HL-60/S4 treated with retinoic acid at 250 ng/mL for 4 days and 3 days (cell line): ENCODE data around the gene ACADVL.

ENCODE experiments used
- in situ Hi-C: fragments of 300-500 bp; cut with MboI; formaldehyde crosslinking; loops from 2 replicates; pipeline ENCODE4 v1.7.0; 2022; ENCODE audit warnings: low sequenced_read_pairs

The ACADVL gene

DNA sequence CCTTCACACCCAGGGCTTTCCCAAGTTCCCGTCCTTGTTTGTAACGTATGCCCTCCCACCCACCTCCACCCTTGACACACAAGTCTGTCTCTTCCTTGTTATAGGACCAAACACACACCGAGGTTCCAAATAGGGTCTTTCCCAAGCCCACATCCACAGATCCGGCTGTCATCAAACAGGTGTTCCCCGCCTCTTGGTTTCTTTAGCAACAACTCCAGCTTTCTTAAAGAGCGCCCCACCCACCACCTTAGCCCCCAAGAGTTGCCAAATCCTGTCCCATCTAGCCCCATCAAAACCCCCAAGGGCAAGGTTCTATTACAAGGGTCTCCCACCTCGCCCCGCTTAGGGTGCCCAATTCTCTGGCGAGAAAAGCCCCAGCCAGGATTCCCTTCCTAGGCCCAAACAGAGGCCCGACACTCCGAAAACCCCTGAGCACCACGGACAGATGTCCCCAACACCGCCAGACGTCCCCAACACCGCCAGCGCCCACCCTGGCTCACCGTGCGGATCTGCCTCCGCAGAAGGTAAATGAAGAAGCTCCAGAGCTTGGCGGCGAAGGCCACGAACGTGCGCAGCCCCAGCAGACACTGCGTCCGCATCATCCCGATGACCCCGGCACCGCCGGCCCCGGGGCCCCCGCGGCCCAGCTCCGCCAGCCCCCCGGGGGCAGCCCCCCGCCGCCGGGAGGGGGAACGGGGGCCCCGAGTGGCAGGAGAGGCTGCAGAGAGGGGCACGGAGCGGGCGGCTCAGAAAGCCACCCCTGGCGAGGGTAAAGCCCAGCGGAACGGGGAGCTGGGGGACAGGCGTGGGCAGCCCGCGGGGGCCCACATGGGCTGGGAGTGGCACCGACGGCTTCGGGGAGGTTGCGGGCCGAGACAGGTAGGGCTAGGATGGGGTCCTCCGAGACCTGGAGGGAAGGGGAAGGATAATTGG is 31.2 kb downstream of the ACADVL start:
- in situ Hi-C loops, result no loop called here

DNA sequence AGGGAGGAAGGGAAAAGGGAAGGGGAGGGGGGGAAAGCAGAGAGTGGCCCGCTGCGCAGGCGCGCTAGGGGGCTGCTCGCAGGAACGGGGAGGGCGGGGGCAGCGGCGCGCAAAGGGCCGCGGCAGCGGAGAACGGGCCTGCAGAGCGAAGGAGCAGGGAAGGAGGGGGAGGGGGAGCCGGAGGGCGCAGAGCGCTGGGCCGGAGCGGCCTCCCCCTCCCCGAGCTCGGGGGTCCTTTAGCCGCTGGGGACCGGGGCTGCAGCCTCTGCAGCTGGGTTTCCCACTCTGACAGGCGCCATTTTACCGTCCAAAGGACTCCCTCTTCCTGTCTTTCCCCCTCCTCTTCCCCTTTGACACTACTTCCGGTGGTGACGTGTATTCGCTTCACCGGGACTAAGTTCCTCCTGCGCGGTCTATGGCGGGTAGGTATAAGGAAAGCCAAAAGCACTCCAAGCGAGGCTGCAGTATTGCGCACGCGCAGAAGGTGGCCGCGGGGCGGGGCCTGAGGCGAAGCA is 32.0 kb downstream of the ACADVL start, which contains the start of gene CTDNEP1:
TSS of gene CTDNEP1 (minus strand) at position 74 of the 515 bp plus-strand sequence. CDS start 438 bp downstream, outside the sequence.
- in situ Hi-C loops, result no loop called here

GRCh38 chr17:7252176-7253043 is 32.7 kb downstream of the ACADVL start, which contains the start of gene ELP5:
Gene ELP5, plus strand, starts transcription at chr17:7252215. Its CDS starts 336 bp downstream, at chr17:7252551.
- in situ Hi-C loops, result no loop called here

- in situ Hi-C loops, result no loop called here
Observed at GRCh38 chr17:7253082-7253481, 33.3 kb downstream of the ACADVL start.

GRCh38 chr17:7254511-7254910 is 34.8 kb downstream of the ACADVL start:
- in situ Hi-C loops, result no loop called here

DNA sequence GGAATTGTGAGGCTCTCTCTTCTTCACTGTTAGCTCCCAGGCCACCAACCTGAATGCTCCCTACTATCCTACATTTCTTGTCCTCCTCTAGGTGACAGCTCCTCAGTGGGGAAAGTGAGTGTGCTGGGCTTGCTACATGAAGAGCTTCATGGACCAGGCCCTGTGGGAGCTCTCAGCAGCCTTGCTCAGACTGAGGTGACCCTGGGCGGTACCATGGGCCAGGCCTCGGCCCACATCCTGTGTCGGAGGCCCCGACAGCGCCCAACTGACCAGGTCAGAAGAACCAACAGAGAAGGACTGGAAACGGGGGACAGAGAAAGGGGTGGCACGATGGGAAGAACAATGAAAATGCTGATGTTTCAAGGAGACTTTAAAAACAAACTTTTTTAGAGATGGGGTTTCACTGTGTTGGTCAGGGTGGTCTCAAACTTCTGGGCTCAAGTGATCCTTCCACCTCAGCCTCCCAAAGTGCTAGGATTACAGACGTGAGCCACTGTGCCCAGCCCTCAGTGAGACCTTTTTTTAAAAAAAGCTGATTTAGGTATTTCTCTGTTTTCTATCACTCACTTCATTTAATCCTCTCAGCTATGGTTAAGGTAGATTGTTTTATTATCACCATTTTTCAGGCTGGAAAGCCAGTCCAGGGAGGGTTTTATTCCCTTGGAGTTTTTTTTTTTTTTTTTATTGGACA is 37.2 kb downstream of the ACADVL start:
- in situ Hi-C loops, result no loop called here

- in situ Hi-C loops, result no loop called here
Observed at GRCh38 chr17:7258731-7259554, 39.2 kb downstream of the ACADVL start.

GRCh38 chr17:7259555-7259889 is 39.8 kb downstream of the ACADVL start:
- in situ Hi-C loops, result no loop called here

DNA sequence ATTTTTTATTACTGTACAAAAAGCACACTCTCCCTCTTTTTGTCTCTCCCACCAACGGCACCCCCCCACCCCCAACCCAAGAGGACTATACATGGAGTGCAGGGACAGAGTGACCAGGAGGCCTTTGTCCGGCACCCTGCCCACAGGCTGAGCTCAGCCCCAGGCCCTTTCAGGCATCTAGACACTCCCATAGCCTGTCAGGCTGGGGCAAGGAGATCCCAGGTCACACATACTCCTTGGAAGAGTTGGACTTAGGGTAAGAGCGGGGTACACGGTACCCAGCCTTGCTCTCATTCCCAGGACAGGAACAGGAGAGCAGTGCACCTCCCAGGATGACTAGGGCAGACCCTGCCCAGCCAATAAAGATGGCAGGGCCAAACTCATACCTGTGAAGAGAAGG is 40.4 kb downstream of the ACADVL start:
- in situ Hi-C loops, result no loop called here

DNA sequence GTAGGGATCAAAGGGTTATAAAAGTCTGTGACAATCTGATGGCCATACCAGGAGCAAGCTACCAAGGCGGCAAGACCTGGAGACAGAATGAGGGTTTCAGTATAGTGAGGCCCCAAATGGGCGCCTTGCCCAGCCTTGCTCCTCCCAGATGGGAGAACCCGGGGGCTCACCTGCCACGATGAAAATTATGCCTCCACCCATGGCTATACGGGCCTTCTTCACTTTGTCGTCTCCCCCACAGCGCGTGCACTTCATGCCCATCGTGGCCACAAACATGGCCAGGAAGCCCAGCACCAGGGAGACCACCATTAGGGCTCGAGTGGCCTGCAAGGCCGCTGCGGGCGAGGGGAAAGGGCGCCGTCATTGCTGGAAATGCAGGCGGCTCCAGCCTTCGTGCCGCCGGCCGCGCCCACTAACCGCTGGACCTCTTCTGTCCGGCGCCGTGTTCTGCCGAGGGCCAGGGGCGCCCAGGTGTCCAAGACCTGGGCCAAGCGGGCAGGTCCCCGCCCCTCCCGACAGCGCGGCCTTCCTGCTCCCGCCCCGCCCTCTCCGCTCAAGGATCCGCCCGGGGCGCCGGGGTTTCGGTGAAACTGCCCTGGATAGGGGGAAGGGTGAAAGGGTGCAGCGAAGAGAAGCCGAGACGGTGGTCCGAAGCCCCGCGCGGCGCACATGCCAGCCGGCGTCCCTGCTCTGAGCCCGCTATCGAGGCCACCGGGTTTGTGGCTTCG is 41.1 kb downstream of the ACADVL start:
- in situ Hi-C loops, result no loop called here

DNA sequence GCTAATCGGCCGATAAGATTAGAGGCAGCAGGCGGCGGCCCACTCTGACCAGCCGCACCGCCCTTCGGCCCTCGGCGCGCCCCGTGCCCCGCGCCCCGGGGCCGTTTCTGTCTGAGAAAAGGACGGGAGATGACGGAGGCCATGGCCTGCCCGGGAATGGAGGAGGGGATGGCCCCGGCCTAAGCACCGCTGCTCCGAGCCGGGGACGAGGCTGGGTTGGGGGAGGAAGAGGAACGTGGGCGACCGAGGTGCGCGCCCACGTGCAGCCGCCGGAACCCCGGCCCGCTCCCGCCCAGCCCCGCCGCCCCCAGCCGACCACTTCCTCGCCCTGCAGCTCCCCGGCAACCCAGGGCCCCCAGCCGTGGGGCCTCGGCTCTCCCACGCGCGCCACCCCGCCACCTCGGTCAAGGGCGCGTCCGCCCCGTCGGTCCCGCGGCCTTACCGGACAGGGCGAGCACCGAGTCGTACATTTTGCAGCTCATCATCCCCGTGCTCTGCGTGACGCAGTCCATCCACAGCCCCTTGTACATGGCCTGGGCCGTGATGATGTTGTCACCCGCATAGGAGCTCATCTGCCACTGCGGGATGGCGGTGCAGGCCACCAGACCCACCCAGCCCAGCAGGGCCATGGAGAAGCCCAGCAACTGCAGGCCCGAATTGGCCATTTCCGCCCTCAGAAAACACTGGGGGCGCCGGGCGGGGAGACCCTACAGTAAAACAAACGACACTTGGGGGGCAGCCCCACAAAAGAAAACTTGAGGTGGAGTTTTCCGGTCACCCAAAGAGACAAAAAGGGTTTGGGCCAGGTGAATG is 41.8 kb downstream of the ACADVL start:
- in situ Hi-C loops, result no loop called here

DNA sequence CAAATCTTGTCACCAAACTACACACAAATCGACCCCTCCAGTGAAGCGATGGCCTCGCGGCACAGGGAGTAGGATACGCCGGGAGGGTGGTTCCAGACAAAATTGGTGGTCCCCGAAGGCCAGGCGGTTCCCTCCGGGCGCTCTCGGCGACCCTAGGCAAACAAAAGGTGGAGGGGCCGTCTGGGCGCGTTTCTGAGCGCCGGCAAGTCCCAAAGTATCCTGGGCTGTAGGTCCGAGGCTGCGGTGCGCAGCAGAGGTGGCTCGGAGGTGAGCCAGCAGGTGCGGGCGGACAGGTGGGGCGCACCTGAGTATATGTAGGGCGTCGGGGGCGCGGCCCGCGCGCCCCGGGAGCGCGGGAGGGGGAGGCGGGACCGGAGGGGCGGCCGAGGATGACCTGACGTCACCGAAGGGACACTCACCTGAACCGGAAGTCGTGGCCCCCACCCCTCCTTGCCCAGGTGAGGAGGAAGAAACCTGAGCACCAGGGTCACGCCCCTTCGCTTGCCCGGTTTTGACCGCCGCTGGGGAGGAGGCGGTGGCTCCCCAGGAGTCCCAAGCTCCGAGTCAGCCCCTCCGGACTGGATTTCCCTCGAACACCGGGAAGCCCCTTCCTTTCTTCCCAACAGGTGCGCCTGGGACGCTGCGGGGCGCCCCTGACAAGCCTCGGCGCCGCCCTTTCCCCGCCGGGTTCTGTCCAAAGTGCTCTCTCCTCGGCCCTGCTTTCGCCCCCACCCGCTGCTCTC is 42.6 kb downstream of the ACADVL start, which contains the start of gene CLDN7:
TSS of gene CLDN7 (minus strand) at position 287 of the 743 bp plus-strand sequence. CDS start 435 bp downstream, outside the sequence.
- in situ Hi-C loops, result no loop called here

GRCh38 chr17:7262935-7263800 is 43.4 kb downstream of the ACADVL start:
- in situ Hi-C loops, result no loop called here

- in situ Hi-C loops, result no loop called here
Observed at GRCh38 chr17:7263801-7264078, 44.0 kb downstream of the ACADVL start.

DNA sequence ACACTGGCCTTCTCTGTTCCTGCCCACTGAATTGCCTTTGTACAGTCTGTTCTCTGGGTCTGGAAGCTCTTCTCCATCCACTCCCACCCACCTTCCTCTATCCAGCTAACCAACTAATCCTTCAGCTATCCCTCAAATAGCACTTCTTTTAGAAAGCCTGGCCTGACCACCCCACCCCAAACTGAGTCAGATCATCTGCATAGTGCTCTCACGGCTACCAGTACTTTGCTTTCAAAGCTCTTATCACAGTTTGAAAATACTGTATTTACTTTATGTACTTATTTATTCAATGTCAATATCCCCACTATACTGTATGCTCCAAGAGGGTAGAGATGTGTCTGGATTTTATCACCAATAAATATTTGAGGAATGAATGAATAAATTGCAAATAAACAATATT is 47.0 kb downstream of the ACADVL start:
- in situ Hi-C loops, result no loop called here
